Glomerular visceral epithelial cell (primary cell): ENCODE data around the gene SLFN12L.
"Not testable (repeated sequence)": the region's sequence is repeated elsewhere in the genome, so short reads cannot be mapped to it uniquely, and the experiment has no call there.

Experiments used
- DNase-seq: peaks from one replicate; pipeline ENCODE4 v3.0.0-alpha.2; 2016; ENCODE audit errors: extremely low spot score

SLFN12L gene

GRCh38 chr17:35542990-35543389 lies 5.5 kb upstream of the SLFN12L start:
- no peak for DNase-seq

DNA sequence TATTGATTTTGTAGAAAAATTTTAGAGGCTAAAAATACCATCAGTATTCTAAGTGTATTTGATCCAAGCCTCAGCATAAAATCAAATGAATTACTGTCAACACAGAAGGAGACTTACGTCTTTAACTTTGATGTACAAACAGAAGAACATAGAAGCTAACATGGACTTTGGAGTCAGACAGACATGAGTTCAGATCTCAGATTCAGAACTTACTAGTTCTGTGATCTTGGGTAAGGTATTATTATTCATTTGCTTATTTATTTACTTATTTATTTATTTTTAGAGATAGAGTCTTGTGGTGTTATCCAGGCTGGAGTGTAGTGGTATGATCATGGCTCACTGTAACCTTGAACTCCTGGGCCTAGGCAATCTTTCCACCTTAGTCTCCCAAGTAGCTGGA lies 4.0 kb upstream of the SLFN12L start:
- DNase-seq = no peak

- DNase-seq = no peak
These were observed 3.3 kb upstream of the SLFN12L start for GRCh38 chr17:35540589-35541404.

GRCh38 chr17:35539659-35540026 lies 2.2 kb upstream of the SLFN12L start:
- DNase-seq = no peak

DNA sequence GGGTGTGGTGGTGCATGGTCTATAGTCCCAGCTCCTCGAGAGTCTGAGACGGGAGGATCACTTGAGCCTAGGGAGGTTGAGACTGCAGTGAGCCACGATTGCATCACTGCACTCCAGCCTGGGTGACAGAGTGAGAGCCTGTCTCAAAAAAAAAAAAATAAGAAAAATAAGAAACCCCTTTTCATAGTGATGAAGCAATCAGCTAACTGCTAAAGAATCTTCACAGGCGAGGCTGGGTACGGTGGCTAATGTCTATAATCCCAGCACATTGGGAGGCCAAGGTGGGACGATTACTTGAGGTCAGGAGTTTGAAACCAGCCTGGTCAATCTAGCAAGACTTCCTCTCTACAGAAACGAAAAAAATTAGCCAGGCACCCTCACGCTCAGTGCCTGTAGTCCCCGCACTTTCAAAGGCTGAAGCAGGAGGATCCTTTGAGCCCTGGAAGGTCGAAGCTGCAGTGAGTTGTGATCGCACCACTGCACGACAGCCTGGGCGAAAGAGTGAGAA lies 760 bp downstream of the SLFN12L start:
- DNase-seq = no peak

DNA sequence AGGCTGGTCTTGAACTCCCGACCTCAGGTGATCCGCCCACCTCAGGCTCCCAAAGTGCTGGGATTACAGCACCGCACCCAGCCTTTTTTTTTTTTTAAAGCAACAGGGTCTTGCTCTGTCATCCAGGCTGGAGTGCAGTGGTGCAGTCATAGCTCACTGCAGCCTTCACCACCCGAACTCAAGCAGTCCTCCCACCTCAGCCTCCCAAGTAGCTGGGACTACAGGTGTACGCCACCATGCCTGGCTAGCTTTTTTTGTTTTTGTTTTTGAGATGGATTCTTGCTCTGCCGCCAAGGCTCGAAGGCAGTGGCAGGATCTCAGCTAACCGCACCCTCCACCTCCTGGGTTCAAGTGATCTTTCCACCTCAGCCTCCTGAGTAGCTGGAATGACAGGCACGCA lies 2.1 kb downstream of the SLFN12L start:
- DNase-seq = not testable (repeated sequence)

DNA sequence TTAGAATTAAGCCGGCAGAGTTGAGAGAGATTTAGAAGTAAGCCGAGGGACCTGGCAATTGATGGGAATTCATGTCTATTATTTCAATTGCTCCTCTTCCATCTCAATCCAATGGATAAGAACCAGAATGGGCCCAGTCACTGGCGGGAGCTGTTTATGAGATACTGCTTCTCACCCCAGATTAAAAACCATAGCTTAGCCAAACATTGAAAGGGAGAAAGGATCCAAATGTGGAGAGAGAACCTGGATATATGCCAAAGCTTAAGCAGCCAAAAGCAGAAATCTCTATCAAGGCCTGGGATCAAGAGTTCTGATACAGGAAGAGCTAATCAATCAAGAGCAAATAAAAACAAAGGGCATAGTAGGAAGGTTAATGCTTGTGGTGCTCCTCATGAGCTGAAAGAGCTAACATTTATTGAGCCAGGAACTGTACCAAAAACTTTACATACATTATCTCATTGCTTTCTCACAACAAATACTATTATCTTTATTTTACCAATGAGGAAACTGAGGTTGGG lies 2.8 kb downstream of the SLFN12L start:
- no peak for DNase-seq

DNA sequence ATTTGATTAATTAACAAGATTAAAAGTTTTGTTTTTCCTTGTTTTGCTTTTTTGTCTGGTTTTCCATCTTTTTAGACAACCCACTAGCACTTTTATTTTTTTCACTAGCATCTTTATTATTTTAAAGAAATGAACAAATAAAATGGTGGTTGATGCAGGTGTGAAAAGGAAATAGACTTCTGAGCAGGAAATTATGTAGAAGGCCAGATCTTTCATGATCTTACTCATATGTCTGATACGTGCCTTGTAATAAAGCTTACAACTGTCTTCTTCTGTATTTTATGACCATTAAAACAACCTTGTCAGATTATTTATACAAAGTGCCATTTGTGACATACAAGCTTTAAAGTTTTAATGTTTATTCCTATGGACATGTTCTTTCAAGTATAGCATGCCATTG lies 6.3 kb downstream of the SLFN12L start:
- no peak for DNase-seq

DNA sequence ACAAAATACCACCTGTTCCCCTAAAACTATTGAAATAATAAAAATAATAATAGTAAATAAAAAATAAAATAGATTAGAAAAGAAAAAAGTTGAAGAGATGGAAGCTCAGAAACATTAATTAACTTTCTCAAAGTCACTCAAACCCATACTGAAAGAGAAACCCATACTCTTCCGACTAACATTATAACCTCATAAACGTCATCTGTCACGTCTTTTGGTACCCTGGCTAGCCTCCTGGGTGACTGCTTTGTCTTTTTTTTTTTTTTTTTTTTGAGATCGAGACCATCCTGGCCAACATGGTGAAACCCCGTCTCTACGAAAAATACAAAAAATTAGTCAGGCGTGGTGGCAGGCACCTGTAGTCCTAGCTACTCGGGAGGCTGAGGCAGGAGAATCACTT lies 7.6 kb downstream of the SLFN12L start:
- DNase-seq = no peak

GRCh38 chr17:35529326-35529725 lies 8.2 kb downstream of the SLFN12L start:
- DNase-seq = not testable (repeated sequence)

DNA sequence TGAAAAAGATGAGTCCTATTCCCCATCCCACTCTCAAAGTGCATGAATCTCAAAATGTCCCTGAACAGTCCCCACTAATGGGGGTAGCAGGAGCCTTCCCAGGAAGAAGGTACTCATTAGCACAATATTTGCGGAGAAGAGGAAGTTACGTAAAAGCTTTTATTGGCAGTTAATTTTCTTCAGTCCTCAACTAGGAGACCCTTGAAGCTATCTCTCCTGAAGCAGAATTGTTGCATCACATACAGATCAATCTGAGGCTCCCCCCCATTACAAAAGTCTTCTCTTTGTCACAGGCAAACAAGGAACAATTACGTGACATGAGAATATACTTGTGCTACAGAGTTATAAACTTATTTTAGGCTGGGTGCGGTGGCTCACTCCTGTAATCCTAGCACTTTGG lies 14.2 kb downstream of the SLFN12L start:
- DNase-seq = no peak

- not testable (repeated sequence) for DNase-seq
These were observed 15.7 kb downstream of the SLFN12L start for GRCh38 chr17:35521654-35522256.

- DNase-seq = no peak
These were observed 16.3 kb downstream of the SLFN12L start for GRCh38 chr17:35521150-35521549.

DNA sequence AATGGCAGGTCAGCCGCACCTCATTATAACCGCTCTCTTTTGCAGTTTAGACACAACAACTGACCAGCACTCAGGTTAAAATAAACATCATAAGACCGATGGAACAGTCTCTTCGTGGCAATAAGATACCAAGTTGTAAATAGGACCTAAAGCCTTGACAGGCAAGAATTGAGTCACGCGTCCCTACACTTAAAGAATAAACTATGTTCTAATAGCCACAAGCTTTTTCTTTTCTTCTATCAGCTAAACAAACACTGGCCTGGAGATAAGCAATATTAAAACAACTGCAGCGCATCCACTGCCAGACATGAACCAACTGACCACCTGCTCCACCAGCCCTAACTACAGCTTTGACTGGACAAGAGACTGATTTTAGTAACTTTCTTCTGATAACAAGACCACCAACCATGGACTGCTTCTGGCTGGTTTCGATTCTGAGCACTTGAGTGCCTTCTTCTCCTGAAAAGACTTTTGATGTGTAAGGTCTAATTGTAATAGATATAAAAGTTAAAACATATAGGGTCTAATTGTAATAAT lies 17.5 kb downstream of the SLFN12L start:
- no peak for DNase-seq

GRCh38 chr17:35519439-35519838 lies 18.0 kb downstream of the SLFN12L start:
- no peak for DNase-seq

DNA sequence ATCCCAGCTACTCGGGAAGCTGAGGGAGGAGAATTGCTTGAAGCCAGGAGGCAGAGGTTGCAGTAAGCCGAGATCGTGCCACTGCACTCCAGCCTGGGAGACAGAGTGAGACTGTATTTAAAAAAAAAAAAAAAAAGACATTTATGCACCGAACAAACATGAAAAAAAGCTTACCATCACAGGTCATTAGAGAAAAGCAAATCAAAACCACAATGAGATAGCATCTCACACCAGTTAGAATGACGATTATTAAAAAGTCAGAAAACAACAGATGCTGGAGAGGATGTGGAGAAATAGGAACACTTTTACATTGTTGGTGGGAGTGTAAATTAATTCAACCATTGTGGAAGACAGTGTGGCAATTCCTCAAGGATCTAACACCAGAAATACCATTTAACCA lies 19.0 kb downstream of the SLFN12L start:
- DNase-seq = not testable (repeated sequence)

GRCh38 chr17:35515027-35515426 lies 22.5 kb downstream of the SLFN12L start:
- no peak for DNase-seq

DNA sequence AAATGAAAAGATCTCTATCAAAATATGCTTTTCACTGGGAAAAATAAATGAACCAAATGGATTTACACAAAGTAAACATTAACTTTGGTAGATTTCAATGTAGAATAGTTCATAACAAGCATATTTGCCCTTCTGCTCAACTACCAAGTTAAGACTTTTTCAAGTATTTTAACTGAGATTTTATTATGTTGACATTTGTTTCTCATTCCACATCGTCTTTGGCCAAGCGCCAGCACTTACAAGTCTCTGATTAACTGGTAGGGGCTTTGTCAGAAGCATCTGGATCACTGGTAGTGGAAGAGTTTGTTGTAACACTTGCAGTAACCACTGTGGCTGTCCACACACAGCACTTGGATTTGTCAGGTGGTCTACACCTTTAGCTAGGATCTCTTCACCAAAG lies 22.9 kb downstream of the SLFN12L start:
- no peak for DNase-seq

DNA sequence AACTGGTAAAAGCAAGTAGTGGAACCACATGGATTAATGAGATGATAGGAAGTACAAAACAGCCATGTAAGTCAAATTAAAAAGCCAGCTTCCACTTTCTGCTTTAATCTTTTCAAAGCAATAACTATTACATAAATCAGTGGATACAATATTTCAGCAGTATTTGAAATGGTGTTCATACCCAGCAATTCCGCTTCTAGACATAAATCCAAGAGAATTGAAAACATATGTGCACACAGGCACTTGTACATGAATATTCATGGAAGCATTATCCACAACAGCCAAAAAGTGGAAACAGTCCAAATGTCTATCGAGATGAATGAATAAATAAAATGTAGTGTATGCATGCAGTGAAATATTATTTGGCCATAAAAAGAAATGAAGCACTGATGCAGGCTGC lies 27.4 kb downstream of the SLFN12L start:
- no peak for DNase-seq

DNA sequence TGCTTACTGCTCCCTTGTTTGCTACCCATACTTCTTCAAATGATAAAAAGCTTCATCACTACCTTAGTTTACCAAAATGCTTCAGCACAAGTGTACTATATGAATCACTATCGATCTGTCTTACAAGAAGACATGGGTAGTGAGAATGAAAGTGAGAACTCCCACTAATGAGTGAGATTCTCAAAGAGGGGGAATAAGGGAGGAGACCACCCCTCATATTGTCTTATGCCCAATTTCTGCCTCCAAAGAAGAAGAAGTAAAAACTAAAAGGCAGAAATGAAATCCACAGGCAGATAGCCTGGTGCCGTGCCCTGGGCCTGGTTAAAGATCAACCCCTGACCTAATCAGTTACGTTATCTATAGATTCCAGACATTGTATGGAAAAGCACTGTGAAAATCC lies 29.8 kb downstream of the SLFN12L start:
- not testable (repeated sequence) for DNase-seq

- DNase-seq = no peak
These were observed 37.9 kb downstream of the SLFN12L start for GRCh38 chr17:35499548-35499947.

GRCh38 chr17:35498448-35499178 lies 38.9 kb downstream of the SLFN12L start:
- DNase-seq = no peak
